ENCODE results near the gene TP63. TPM values are rescaled to one million over a fixed set of nuclear protein-coding genes. Genes with fewer than 3 reads are reported as not detected.

The TP63 gene
- total RNA-seq, 4 donors from 2014 or later: 0.27 TPM; not detected in 3

DNA sequence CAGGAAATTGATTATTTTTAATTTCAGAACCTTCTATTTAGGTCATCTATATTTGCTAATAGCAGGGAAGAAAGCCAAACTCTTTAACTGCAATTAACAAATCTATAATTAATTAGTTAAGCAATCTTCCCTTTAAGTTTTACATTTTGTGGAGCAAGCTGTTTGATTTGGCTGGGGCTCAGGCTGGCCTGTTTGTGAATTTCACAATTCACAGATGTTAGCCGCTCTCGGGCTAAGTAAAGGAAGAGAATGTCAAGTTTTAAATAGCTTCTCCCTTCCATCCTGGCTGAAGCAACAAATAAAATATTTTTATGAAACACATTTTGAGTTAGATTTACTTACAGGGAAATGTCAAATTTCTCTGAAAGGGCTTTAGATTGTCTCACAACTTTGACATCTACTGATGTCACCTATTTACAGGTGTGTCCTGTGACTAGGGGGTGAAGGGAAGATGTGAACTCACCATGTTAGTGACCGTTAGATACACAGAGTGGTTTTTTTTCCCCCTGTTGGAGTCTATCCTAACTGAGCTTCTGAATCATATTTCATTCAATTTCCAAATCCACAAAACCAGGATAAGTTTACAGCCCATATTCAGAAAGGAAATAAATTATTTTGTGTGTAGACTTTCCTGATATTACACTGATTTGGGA lies 1.3 kb upstream of the TP63 start:
- no peaks in the 10 kb centered on the region for H3K9me3 ChIP-seq
- H3K4me1 ChIP-seq: no peaks in the 10 kb centered on the region
- no peak for TF ChIP-seq POLR2A (IDR thresholded peaks at IDR 0.05)
- TF ChIP-seq, protein P1, sequence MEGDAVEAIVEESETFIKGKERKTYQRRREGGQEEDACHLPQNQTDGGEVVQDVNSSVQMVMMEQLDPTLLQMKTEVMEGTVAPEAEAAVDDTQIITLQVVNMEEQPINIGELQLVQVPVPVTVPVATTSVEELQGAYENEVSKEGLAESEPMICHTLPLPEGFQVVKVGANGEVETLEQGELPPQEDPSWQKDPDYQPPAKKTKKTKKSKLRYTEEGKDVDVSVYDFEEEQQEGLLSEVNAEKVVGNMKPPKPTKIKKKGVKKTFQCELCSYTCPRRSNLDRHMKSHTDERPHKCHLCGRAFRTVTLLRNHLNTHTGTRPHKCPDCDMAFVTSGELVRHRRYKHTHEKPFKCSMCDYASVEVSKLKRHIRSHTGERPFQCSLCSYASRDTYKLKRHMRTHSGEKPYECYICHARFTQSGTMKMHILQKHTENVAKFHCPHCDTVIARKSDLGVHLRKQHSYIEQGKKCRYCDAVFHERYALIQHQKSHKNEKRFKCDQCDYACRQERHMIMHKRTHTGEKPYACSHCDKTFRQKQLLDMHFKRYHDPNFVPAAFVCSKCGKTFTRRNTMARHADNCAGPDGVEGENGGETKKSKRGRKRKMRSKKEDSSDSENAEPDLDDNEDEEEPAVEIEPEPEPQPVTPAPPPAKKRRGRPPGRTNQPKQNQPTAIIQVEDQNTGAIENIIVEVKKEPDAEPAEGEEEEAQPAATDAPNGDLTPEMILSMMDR (IDR thresholded peaks at IDR 0.05): no peak
- no peak for DNase-seq
- no peak overlapping the region for H3K4me3 ChIP-seq
- no peaks in the 10 kb centered on the region for H3K27me3 ChIP-seq
- H3K36me3 ChIP-seq: no peaks in the 10 kb centered on the region
- H3K27ac ChIP-seq: no peak overlapping the region

DNA sequence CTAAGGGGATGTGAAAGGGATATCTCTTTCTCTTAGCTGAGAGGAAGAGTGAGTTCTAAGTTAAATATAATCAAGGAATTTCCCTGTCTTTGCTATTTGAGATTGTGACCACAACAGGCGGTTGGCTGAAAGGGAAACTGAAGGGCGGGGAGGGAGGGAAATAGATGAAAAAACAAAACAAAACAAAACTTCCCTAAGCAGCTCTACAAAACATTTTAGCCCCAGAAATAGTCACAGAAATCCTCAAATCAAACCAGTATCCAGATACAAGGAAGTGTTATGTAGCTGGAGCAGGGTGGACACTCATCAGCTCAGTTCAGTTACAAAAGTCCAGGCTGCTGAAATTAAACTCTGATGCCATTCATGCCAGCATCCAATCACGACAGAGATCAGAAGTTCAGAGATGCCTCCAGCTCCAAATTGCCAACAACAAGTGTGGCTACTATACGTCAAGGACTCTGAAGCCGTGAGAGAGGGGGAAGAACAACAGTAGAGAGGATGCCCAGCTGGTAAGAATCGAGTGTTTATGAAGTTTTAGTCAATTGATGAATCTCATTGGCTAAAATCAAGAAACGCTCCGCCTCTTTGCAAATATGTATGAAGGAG lies 319 bp upstream of the TP63 start:
- no peaks in the 10 kb centered on the region for H3K36me3 ChIP-seq
- no peak overlapping the region for H3K27ac ChIP-seq
- H3K27me3 ChIP-seq: no peaks in the 10 kb centered on the region
- H3K4me1 ChIP-seq: no peaks in the 10 kb centered on the region
- DNase-seq: no peak
- H3K9me3 ChIP-seq: no peaks in the 10 kb centered on the region
- TF ChIP-seq, protein P1 (IDR thresholded peaks at IDR 0.05): no peak
- TF ChIP-seq POLR2A (IDR thresholded peaks at IDR 0.05): no peak
- H3K4me3 ChIP-seq: no peak overlapping the region

- H3K27me3 ChIP-seq: no peaks in the 10 kb centered on the region
- no peaks in the 10 kb centered on the region for H3K4me1 ChIP-seq
- H3K4me3 ChIP-seq: no peak overlapping the region
- no peak overlapping the region for H3K27ac ChIP-seq
- no peaks in the 10 kb centered on the region for H3K36me3 ChIP-seq
- no peak for DNase-seq
- TF ChIP-seq, protein P1 (IDR thresholded peaks at IDR 0.05): no peak
- no peak for TF ChIP-seq POLR2A (IDR thresholded peaks at IDR 0.05)
- no peaks in the 10 kb centered on the region for H3K9me3 ChIP-seq
These were observed 220 bp downstream of the TP63 start for GRCh38 chr3:189631409-189631808.

- no peak for DNase-seq
- H3K27ac ChIP-seq: no peak overlapping the region
- TF ChIP-seq POLR2A (IDR thresholded peaks at IDR 0.05): no peak
- TF ChIP-seq, protein P1 (IDR thresholded peaks at IDR 0.05): no peak
- H3K36me3 ChIP-seq: no peaks in the 10 kb centered on the region
- no peaks in the 10 kb centered on the region for H3K4me1 ChIP-seq
- no peak overlapping the region for H3K4me3 ChIP-seq
- H3K9me3 ChIP-seq: no peaks in the 10 kb centered on the region
- H3K27me3 ChIP-seq: no peaks in the 10 kb centered on the region
These were observed 1.1 kb downstream of the TP63 start for GRCh38 chr3:189632242-189632641.

DNA sequence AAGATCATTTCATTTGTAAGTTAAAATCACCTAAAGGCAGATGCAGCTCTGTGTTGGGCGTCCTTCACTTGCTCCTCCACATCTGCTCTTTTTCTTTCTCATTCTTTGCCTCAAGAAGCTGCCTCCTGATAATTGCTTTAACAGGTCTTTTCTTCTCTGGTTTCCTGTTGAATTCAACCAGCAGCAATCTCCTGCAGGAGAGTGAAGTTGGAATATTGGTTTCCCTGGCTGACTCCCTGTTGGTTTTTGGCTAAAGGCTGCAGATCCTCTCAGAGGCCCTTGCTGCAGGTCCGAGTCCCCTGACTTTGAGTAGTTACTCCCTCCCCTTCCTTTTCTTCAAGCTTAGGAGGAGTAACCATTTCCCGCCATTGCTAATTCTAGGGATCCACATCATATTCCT lies 4.2 kb downstream of the TP63 start:
- TF ChIP-seq POLR2A (IDR thresholded peaks at IDR 0.05): no peak
- TF ChIP-seq, protein P1 (IDR thresholded peaks at IDR 0.05): no peak
- Histone ChIP-seq H3K27ac (no peak overlapping the region), H3K27me3 (no peaks in the 10 kb centered on the region), H3K36me3 (no peaks in the 10 kb centered on the region), H3K4me3 (no peak overlapping the region), H3K4me1 (no peaks in the 10 kb centered on the region), H3K9me3 (no peaks in the 10 kb centered on the region)
- DNase-seq: no peak

All from Peyer's patch (tissue), 4 donors.